GM21786 (cell line): ENCODE measurements around the gene NR6A1.

ENCODE experiments used
- ATAC-seq: cut with Tn5 transposase; IDR thresholded peaks from one replicate; pipeline ENCODE4 v1.9.1; 2021; ENCODE audit not compliant: unreplicated experiment

The NR6A1 gene

GRCh38 chr9:124797343-124798103, 26.4 kb upstream of the NR6A1 start:
- no peak for ATAC-seq

DNA sequence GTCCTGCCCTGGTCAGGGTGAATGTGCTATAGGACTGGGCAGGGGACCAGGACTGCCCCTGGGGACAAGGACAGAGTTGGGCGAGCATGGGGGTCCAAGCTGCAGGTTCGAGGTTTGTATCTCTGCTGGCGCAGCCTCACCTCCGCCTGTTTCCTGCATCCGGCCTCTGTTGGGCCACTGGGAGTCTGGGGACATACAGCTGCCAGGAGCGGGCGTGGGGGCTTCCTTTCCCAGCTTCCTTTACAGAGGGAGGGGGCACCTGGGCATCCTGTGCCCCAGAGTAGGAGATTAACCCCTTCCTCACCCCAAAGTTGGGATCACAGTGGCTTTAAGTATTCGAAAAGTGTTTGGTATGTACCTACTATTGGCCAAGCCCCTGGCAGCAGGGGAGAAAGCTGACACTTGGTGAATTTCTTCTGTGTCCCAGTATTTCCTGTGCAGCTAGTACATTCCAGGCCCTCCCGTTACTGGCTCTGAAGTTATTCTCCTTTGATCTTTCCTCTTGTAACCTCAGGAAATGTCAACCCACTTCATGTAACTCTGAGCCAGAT, 24.8 kb upstream of the NR6A1 start:
- ATAC-seq = no peak

DNA sequence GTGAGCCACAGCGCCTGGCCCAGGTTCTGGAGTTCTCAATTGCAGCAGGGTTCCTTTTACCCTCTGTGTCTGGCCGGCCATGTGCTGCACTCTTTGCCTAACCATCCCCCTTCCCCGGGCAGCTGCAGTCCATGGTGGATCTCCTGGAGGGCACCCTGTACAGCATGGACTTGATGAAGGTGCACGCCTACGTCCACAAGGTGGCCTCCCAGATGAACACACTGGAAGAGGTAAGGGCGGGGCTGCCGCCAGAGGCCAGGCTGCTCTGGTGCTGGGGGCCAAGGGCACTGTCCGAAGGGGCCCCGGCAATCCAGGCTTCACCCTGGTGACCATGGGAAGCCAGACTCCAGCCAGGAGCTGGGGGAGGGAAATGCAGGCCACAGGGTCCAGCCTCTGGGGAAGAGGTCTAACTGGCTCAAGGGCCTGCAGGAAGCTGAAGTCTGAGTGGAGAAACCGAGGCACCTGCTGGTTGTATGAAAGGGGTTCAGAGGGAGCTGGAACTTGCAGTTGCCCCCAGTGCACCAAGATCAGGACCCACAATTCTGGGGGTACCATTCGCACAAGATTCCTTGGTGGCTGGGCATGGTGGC, 23.9 kb upstream of the NR6A1 start:
- no peak for ATAC-seq

DNA sequence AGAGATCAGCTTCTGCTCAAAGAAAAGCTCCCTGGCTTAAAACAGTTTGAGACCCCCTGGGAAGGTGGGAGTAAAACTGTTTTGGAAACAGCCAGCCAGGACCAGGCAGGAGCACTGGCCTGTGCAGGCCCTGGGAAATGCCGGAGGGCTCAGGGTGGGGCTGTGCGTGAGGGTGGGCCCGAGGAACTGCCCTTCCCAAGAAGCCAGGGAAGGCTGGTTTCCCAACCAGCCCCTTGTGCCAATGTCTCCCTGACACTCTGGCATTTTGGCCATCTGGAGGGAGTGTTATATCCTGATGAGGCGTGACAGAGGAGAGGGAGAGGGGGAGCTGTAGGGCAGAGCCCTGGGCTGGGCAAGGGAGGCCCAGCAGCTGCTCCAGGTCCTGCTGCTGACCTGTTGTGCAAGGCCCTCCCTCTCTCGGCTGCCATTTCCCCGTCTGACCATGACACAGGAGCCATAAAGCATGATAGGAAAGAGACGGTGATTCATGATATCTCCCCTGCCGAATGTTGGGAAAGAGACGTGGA, 22.0 kb upstream of the NR6A1 start:
- no peak for ATAC-seq

DNA sequence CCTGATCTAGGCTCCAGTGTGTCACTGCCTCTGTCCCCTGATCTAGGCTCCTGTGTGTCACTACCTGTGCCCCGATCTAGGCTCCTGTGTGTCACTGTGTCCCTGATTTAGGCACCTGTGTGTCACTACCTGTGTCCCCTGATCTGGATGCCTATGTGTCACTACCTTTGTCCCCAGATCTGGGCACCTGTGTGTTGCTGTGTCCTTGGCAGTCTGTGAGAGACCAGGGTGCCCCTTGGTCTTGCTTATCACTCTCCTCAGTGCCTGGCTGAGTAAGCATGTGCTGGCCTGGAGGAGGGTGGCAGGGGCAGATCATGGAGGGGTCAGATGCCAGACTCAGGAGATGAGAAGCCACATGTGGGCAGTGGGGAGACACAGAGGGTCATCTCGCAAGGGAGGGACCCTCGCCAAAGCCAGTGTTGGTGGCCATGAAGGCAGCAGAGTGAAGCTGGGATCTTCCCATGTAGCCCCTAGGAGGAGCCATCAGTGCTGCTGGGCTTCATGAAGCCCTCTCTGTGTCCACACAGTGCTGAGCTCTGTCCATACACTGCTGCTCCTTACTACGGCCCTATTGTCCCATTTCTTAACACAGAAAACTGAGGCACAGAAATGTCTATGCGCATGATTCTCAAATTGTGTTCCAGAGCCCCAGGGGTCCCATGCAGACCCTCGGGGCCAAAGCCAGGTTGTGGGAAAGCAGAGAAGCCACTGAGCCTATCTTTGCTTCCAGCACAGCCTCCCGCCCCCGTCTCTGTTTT, 21.3 kb upstream of the NR6A1 start:
- ATAC-seq = no peak

DNA sequence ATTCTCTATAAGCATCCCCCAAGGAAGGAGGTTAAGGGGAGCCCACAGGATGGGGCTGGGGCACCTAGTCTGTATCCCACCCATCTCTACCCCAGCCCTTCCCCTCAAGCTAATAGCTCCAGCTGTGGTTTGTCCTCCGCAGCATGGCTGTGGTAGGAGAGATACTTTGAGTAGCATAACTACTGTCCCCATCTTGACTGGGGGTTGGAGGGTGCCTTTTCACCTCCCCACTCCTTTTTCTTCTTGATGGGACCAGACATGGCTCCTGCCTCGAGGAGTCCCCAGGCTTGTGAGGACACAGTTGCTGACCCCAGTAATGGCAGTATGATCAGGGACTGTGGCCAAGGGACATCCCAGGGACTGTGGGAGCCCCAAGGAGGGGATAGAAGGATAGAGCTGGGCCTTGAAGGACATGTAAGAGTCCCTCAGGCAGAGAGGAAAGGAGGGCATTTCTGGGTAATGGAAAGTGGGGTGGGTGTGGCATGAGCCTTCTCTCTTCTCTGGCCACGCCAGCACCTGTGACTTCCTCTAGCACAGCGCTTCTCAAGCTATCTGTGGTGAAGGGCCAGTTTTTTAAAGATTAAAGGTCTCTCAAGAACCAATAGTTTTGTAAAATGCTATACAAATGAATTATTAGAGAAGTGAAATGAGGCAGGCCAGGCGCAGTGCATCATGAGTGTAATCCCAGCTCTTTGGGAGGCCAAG, 19.8 kb upstream of the NR6A1 start:
- ATAC-seq = no peak

DNA sequence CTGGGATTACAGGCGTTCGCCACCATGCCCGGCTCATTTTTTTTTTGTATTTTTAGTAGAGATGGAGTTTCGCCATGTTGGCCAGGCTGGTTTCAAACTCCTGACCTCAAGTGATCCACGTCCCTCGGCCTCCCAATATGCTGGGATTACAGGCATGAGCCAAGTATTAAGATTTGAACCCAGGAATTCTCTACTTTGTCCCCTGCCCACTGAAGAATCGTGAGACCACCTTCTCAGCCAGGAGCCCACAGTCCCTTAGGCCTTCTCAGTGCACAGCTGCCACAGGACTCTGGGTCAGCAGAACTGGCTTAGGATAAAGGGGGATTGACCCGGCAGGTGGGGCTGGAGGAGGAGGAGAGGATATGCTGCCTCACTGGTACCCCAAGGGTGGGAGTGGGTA, 19.2 kb upstream of the NR6A1 start:
- ATAC-seq = no peak

GRCh38 chr9:124789531-124789930, 18.4 kb upstream of the NR6A1 start:
- no peak for ATAC-seq

DNA sequence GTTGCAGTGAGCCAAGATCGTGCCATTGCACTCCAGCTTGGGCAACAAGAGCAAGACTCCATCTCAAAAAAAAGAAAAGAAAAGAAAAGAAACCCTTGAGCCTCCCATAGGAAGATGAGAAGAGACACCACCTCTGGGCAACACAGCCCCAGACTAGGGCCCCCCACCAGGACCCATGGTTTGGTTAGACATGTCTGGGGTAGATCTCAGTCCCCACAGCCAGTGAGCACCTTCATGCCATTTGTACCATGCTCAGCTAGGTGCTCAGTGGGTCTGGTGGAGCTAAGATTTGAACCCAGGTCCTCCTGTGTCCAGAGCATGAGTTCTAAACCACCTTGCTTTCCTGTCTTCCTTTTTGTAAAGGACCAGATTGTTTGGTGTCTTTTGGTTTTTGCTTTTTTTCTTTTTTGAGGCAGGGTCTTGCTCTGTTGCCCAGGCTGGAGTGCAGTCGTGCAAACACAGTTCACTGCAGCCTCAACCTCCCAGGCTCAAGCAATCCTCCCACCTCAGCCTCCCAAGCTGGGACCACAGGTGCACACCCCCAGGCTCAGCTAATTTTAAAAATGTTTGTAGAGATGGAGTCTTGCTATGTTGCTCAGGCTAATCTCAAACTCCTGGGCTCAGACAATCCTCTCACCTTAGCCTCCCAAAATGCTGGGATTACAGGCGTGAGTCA, 17.6 kb upstream of the NR6A1 start:
- no peak for ATAC-seq

- no peak for ATAC-seq
These were observed 15.9 kb upstream of the NR6A1 start for GRCh38 chr9:124786881-124787573.

GRCh38 chr9:124784509-124784908, 13.4 kb upstream of the NR6A1 start:
- ATAC-seq = no peak

GRCh38 chr9:124783830-124784229, 12.7 kb upstream of the NR6A1 start:
- ATAC-seq = no peak

GRCh38 chr9:124782661-124783574, 11.8 kb upstream of the NR6A1 start:
- no peak for ATAC-seq

DNA sequence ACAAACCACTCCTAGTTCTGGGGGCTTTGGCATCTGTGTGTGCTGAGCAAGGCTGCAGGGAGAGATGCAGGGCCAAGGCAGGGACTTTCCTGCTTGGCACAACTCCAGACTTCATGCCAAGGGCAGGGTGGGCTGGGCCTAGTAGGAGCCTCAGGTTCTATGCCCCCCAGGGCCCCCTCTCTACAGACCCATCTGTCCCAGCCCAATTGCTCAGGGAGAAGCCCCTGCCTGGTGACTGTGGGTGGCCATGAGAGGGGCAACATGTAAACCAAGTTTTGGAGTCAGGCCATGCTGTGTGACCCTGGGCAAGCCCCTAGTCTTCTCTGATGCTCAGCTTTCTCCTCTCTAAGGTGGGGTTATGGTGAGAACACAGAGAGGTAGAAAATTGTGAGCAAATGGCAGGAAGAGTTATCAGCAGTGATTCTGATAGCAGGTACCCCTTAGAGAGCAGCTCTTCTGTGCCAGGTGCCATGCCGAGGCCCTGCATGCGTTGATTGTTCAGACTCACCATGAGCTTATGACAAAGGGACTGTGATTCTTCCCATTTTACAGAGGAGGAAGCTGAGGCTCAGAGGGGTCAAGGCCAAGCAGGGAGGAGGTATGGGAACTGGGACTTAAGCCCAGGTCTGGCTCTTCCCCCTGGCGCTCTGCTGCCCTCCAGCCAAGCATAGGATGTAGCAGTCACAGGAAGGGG, 11.0 kb upstream of the NR6A1 start:
- ATAC-seq = no peak

- no peak for ATAC-seq
These were observed 9.6 kb upstream of the NR6A1 start for GRCh38 chr9:124780757-124781151.

DNA sequence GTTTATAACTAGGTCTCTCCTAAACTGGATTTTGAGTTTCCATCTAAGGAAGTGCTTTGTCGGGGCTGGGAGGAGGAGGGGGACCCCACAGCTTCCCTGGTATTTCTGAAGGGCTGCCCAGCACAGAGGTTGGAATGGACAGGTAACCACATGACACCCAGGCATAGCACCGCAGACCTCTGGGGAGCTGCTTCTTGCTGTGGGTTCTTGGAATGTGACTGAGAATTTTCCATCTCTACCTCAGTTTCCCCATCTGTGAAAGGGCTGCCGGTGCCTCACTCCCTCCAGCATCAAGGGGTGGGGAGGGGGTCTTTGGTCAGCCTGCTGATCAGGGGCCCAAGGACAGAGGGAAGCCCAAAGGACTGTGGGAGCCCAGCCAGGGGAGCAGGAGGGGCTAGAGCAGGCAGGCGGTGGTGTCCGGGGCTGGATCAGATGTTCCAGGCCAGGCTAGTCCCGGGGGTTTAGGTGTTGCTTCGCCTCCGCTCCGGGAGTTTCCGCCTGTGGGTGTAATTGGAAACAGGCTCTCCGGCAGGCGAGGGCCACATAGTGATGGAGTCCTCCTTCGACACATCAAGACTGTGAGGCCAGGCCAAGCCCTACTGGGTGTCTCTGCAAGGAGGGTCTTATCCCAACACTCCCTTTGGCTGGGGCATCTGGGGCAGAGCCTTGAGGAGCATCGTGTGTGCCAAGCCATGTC, 9.1 kb upstream of the NR6A1 start:
- no peak for ATAC-seq

GRCh38 chr9:124779368-124780059, 8.4 kb upstream of the NR6A1 start:
- no peak for ATAC-seq
